Measurements from ENCODE around the gene PXT1.

Gene PXT1

GRCh38 chr6:36441307-36441894 lies 1.3 kb downstream of the PXT1 start (continued):
- TF ChIP-seq, protein P1, sequence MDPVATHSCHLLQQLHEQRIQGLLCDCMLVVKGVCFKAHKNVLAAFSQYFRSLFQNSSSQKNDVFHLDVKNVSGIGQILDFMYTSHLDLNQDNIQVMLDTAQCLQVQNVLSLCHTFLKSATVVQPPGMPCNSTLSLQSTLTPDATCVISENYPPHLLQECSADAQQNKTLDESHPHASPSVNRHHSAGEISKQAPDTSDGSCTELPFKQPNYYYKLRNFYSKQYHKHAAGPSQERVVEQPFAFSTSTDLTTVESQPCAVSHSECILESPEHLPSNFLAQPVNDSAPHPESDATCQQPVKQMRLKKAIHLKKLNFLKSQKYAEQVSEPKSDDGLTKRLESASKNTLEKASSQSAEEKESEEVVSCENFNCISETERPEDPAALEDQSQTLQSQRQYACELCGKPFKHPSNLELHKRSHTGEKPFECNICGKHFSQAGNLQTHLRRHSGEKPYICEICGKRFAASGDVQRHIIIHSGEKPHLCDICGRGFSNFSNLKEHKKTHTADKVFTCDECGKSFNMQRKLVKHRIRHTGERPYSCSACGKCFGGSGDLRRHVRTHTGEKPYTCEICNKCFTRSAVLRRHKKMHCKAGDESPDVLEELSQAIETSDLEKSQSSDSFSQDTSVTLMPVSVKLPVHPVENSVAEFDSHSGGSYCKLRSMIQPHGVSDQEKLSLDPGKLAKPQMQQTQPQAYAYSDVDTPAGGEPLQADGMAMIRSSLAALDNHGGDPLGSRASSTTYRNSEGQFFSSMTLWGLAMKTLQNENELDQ (tag by site-specific recombination; IDR thresholded peaks at IDR 0.05; ENCODE audit: low read depth) = no peak
- TF ChIP-seq ZNF280D (tag by site-specific recombination; IDR thresholded peaks at IDR 0.05) (no peak), ZNF138 (tag by site-specific recombination; IDR thresholded peaks at IDR 0.05; ENCODE audit: borderline replicate concordance) (no peak), FEZF1 (tag by site-specific recombination; IDR thresholded peaks at IDR 0.05) (peak; percentile 48; the same call in 1 of the 2 replicates), PRDM10 (tag by site-specific recombination; IDR thresholded peaks at IDR 0.05) (peak; percentile 83), HOXD13 (CRISPR knock-in tag; IDR thresholded peaks at IDR 0.05; ENCODE audit: borderline replicate concordance) (no peak), ZNF169 (tag by site-specific recombination; IDR thresholded peaks at IDR 0.05) (no peak), ZNF341 (tag by site-specific recombination; IDR thresholded peaks at IDR 0.05; ENCODE audit: low read depth) (peak; percentile 93), SP7 (tag by site-specific recombination; IDR thresholded peaks at IDR 0.05) (peak; percentile 64), ZSCAN23 (tag by site-specific recombination; IDR thresholded peaks at IDR 0.05) (no peak), ATF2 (tag by site-specific recombination; IDR thresholded peaks at IDR 0.05; ENCODE audit: low read depth) (peak; percentile 44; the same call in 1 of the 2 replicates), TSHZ1 (tag by site-specific recombination; IDR thresholded peaks at IDR 0.05; ENCODE audit: borderline replicate concordance) (0 out of 2 replicates have a peak, but pooled peaks have one; percentile 15), ZBTB48 (tag by site-specific recombination; IDR thresholded peaks at IDR 0.05) (peak; percentile 51; the same call in 1 of the 2 replicates), ZNF132 (tag by site-specific recombination; IDR thresholded peaks at IDR 0.05; ENCODE audit: borderline replicate concordance) (no peak), PRDM1 (tag by site-specific recombination; IDR thresholded peaks at IDR 0.05) (peak; percentile 98), WT1 (tag by site-specific recombination; IDR thresholded peaks at IDR 0.05) (peak; percentile 43; the same call in 1 of the 2 replicates), ZNF223 (tag by site-specific recombination; IDR thresholded peaks at IDR 0.05) (no peak), KLF9 (tag by site-specific recombination; IDR thresholded peaks at IDR 0.05; ENCODE audit: low read depth) (no peak), ZNF629 (tag by site-specific recombination; IDR thresholded peaks at IDR 0.05) (peak; percentile 98), YY2 (tag by site-specific recombination; IDR thresholded peaks at IDR 0.05) (no peak), KLF10 (tag by site-specific recombination; IDR thresholded peaks at IDR 0.05) (peak; percentile 53)
- TF ChIP-seq, protein P2, sequence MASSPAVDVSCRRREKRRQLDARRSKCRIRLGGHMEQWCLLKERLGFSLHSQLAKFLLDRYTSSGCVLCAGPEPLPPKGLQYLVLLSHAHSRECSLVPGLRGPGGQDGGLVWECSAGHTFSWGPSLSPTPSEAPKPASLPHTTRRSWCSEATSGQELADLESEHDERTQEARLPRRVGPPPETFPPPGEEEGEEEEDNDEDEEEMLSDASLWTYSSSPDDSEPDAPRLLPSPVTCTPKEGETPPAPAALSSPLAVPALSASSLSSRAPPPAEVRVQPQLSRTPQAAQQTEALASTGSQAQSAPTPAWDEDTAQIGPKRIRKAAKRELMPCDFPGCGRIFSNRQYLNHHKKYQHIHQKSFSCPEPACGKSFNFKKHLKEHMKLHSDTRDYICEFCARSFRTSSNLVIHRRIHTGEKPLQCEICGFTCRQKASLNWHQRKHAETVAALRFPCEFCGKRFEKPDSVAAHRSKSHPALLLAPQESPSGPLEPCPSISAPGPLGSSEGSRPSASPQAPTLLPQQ (tag by site-specific recombination; IDR thresholded peaks at IDR 0.05) = peak; percentile 33; the same call in 1 of the 2 replicates

Data from HEK293 (cell line).